Large intestine (tissue), 3 donors: ENCODE data around the gene TMEM156. TPM values are rescaled to one million over a fixed set of nuclear protein-coding genes. Genes with fewer than 3 reads are reported as not detected.

Source experiments
- DNase-seq, 2 donors: peaks; one replicate each; pipeline versions ENCODE4 v3.0.0 to v3.0.0-alpha.2; 2013
- H3K27ac ChIP-seq: one replicate; pipeline ENCODE4 v1.5.1; 2013; ENCODE audit warnings: low read length
- H3K27me3 ChIP-seq: 2 replicates; pipeline ENCODE4 v1.6.1; 2013; ENCODE audit warnings: low read length; ENCODE audit not compliant: control insufficient read depth, insufficient read depth
- H3K36me3 ChIP-seq: 2 replicates; pipeline ENCODE4 v1.6.1; 2013; ENCODE audit warnings: low read length; ENCODE audit not compliant: control insufficient read depth, insufficient read depth
- H3K4me1 ChIP-seq: one replicate; pipeline ENCODE4 v1.6.1; 2013; ENCODE audit warnings: low read length; ENCODE audit not compliant: control insufficient read depth, insufficient read depth
- H3K4me3 ChIP-seq: one replicate; pipeline ENCODE4 v1.5.1; 2013; ENCODE audit warnings: low read length
- H3K9me3 ChIP-seq: one replicate; pipeline ENCODE4 v1.6.1; 2013; ENCODE audit warnings: mild to moderate bottlenecking, low read depth, low read length, moderate library complexity; ENCODE audit not compliant: control insufficient read depth
- WGBS: methylation state at CpG from one replicate; pipeline ENCODE4 v1.1.5; 2013; ENCODE audit warnings: low lambda C conversion rate; ENCODE audit not compliant: insufficient coverage; 5-methylcytosine and 5-hydroxymethylcytosine counted together
- polyA plus RNA-seq: library from polyadenylated mRNA; unstranded; fragments of 120-200 nt; gene quantifications from one replicate; pipeline ENCODE4 v1.2.1, GENCODE V29; 2013

Gene TMEM156
- polyA plus RNA-seq, 1 donor: 1.7 TPM

- Histone ChIP-seq H3K27ac (no peak overlapping the region), H3K27me3 (no peaks in the 10 kb centered on the region), H3K9me3 (no peaks in the 10 kb centered on the region), H3K36me3 (no peaks in the 10 kb centered on the region), H3K4me1 (no peaks in the 10 kb centered on the region), H3K4me3 (no peak overlapping the region)
- DNase-seq: no peak
- no CpG with 5 or more reads among the region's 5 CpGs for WGBS
These were observed 23.8 kb upstream of the TMEM156 start for GRCh38 chr4:39056023-39056422.

GRCh38 chr4:39054497-39054896, 22.3 kb upstream of the TMEM156 start:
- WGBS: 50% methylated on average over 1 of the region's 3 CpGs
- no peaks in the 10 kb centered on the region for H3K27me3 ChIP-seq

GRCh38 chr4:39053983-39054382, 21.8 kb upstream of the TMEM156 start:
- Histone ChIP-seq H3K27me3 (no peaks in the 10 kb centered on the region), H3K4me1 (no peaks in the 10 kb centered on the region), H3K9me3 (no peaks in the 10 kb centered on the region), H3K4me3 (no peak overlapping the region), H3K27ac (no peak overlapping the region), H3K36me3 (no peaks in the 10 kb centered on the region)
- no peak for DNase-seq
- WGBS: 92% methylated on average over 2 of the region's 4 CpGs

More at GRCh38 chr4:39054497-39054896, 22.3 kb upstream of the TMEM156 start:
- Histone ChIP-seq H3K4me3 (no peak overlapping the region), H3K4me1 (no peaks in the 10 kb centered on the region), H3K9me3 (no peaks in the 10 kb centered on the region), H3K27ac (no peak overlapping the region), H3K36me3 (no peaks in the 10 kb centered on the region)
- DNase-seq: no peak

GRCh38 chr4:39051492-39051891, 19.3 kb upstream of the TMEM156 start:
- DNase-seq: no peak
- H3K4me3 ChIP-seq: no peak overlapping the region
- H3K9me3 ChIP-seq: no peaks in the 10 kb centered on the region
- no peaks in the 10 kb centered on the region for H3K36me3 ChIP-seq
- H3K27me3 ChIP-seq: no peaks in the 10 kb centered on the region
- no peak overlapping the region for H3K27ac ChIP-seq
- no peaks in the 10 kb centered on the region for H3K4me1 ChIP-seq
- no CpG with 5 or more reads among the region's 1 CpG for WGBS

- Histone ChIP-seq H3K4me1 (no peaks in the 10 kb centered on the region), H3K9me3 (no peaks in the 10 kb centered on the region), H3K36me3 (no peaks in the 10 kb centered on the region), H3K27me3 (no peaks in the 10 kb centered on the region), H3K27ac (no peak overlapping the region), H3K4me3 (no peak overlapping the region)
- no CpG with 5 or more reads among the region's 2 CpGs for WGBS
- no peak for DNase-seq
These were observed 18.4 kb upstream of the TMEM156 start for GRCh38 chr4:39050590-39050989.

GRCh38 chr4:39048311-39048710, 16.1 kb upstream of the TMEM156 start:
- H3K4me1 ChIP-seq: peaks cover 8% of the 10 kb centered on the region
- H3K9me3 ChIP-seq: no peaks in the 10 kb centered on the region
- H3K4me3 ChIP-seq: no peak overlapping the region
- H3K27ac ChIP-seq: no peak overlapping the region
- no peak for DNase-seq
- no peaks in the 10 kb centered on the region for H3K36me3 ChIP-seq
- H3K27me3 ChIP-seq: no peaks in the 10 kb centered on the region
- WGBS: no CpG with 5 or more reads among the region's 1 CpG

- Histone ChIP-seq H3K27me3 (no peaks in the 10 kb centered on the region), H3K27ac (no peak overlapping the region), H3K36me3 (no peaks in the 10 kb centered on the region), H3K4me3 (no peak overlapping the region), H3K4me1 (peaks cover 13% of the 10 kb centered on the region), H3K9me3 (no peaks in the 10 kb centered on the region)
- DNase-seq: no peak
- WGBS: 80% methylated on average over 1 of the region's 2 CpGs
These were observed 15.5 kb upstream of the TMEM156 start for GRCh38 chr4:39047681-39048080.

GRCh38 chr4:39046249-39046648, 14.0 kb upstream of the TMEM156 start:
- H3K4me1 ChIP-seq: peaks cover 13% of the 10 kb centered on the region
- no peak overlapping the region for H3K27ac ChIP-seq
- WGBS: 88% methylated on average over 1 of the region's 8 CpGs
- no peak for DNase-seq
- H3K36me3 ChIP-seq: no peaks in the 10 kb centered on the region
- H3K27me3 ChIP-seq: no peaks in the 10 kb centered on the region
- H3K4me3 ChIP-seq: peak overlapping the region; percentile 48
- H3K9me3 ChIP-seq: no peaks in the 10 kb centered on the region

GRCh38 chr4:39045827-39046221, 13.6 kb upstream of the TMEM156 start:
- H3K4me3 ChIP-seq: peak overlapping the region; percentile 48
- H3K36me3 ChIP-seq: no peaks in the 10 kb centered on the region
- no peaks in the 10 kb centered on the region for H3K27me3 ChIP-seq
- peak overlapping the region; percentile 4 for H3K27ac ChIP-seq
- DNase-seq: no peak
- H3K9me3 ChIP-seq: no peaks in the 10 kb centered on the region
- 63% methylated on average over 1 of the region's 3 CpGs for WGBS
- H3K4me1 ChIP-seq: peaks cover 13% of the 10 kb centered on the region

GRCh38 chr4:39044956-39045826, 13.0 kb upstream of the TMEM156 start:
- DNase-seq: no peak
- Histone ChIP-seq H3K27me3 (no peaks in the 10 kb centered on the region), H3K36me3 (no peaks in the 10 kb centered on the region), H3K4me3 (peak overlapping the region; percentile 48), H3K9me3 (no peaks in the 10 kb centered on the region), H3K4me1 (peaks cover 13% of the 10 kb centered on the region), H3K27ac (peak overlapping the region; percentile 4)
- whole genome bisulfite sequencing: no CpG with 5 or more reads among the region's 82 CpGs
